GM21447 (cell line): ENCODE measurements around the gene FGB.

Experiments
- ATAC-seq: cut with Tn5 transposase; IDR thresholded peaks from one replicate; pipeline ENCODE4 v1.9.1; 2021; ENCODE audit not compliant: unreplicated experiment

FGB gene

DNA sequence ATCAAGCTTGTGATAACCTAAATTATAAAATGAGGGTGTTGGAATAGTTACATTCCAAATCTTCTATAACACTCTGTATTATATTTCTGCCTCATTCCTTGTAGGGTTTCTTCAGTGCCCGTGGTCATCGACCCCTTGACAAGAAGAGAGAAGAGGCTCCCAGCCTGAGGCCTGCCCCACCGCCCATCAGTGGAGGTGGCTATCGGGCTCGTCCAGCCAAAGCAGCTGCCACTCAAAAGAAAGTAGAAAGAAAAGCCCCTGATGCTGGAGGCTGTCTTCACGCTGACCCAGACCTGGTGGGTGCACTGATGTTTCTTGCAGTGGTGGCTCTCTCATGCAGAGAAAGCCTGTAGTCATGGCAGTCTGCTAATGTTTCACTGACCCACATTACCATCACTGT, 2.9 kb downstream of the FGB start:
- ATAC-seq: no peak

DNA sequence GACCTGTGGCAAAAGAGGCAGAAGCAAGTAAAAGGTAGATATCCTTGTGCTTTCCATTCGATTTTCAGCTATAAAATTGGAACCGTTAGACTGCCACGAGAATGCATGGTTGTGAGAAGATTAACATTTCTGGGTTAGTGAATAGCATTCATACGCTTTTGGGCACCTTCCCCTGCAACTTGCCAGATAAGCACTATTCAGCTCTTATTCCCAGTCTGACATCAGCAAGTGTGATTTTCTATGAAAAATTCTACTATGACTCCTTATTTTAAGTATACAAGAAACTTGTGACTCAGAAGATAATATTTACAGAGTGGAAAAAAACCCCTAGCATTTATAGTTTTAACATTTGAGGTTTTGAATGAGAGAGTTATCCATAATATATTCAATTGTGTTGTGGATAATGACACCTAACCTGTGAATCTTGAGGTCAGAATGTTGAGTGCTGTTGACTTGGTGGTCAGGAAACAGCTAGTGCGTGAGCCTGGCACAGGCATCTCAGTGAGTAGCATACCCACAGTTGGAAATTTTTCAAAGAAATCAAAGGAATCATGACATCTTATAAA, 3.9 kb downstream of the FGB start:
- no peak for ATAC-seq

DNA sequence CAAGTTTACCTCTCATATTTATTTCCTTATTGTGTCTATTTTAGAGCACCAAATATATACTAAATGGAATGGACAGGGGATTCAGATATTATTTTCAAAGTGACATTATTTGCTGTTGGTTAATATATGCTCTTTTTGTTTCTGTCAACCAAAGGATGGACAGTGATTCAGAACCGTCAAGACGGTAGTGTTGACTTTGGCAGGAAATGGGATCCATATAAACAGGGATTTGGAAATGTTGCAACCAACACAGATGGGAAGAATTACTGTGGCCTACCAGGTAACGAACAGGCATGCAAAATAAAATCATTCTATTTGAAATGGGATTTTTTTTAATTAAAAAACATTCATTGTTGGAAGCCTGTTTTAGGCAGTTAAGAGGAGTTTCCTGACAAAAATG, 6.2 kb downstream of the FGB start:
- ATAC-seq: no peak

DNA sequence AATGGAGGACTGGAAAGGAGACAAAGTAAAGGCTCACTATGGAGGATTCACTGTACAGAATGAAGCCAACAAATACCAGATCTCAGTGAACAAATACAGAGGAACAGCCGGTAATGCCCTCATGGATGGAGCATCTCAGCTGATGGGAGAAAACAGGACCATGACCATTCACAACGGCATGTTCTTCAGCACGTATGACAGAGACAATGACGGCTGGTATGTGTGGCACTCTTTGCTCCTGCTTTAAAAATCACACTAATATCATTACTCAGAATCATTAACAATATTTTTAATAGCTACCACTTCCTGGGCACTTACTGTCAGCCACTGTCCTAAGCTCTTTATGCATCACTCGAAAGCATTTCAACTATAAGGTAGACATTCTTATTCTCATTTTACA, 6.8 kb downstream of the FGB start:
- ATAC-seq: no peak

DNA sequence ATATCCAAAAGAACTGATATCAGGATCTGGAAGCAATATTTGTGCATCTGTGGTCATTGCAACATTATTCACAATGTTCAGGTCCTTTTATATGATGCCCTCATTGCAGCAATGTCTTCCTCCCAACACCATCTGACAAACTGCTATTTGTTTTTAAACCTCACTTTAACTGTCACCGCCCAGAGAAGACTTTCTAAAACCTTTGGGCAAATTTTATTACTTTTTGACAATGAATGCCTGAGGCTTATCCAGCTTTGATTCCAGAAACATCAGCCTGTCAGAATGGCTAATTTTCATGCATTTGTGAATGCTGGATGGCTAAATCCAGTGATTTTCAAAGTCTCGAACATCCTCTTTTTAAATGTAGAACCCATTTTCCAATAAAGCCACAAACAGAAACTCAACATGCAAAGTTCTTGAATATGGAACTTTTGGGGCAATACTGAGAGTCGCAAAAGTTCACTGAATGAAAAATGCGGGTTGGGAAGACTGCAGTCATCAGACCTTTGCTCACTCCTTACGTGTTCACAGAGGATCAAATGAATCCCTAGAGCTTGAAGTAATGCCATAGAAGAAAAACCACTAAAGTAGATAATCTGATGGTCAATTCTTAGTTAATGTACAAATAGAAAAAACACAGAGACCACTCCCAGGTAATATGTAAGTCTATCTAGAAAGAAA, 10.5 kb downstream of the FGB start:
- ATAC-seq: no peak

DNA sequence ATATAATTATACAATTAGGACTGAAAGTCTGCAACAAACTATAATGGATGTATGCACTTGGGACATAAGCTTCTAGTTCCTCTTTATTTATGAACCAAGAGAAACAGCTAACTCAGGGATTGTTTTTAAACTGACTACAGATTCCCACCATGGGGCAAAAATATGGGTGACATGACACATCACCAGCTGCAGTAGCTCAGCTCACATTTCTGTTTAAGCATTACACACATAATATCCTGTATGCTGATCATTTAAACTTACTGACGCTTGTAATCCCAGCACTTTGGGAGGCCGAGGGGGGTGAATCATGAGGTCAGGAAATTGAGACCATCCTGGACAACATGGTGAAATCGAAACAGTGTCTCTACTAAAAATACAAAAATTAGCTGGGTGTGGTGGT, 11.5 kb downstream of the FGB start:
- no peak for ATAC-seq

DNA sequence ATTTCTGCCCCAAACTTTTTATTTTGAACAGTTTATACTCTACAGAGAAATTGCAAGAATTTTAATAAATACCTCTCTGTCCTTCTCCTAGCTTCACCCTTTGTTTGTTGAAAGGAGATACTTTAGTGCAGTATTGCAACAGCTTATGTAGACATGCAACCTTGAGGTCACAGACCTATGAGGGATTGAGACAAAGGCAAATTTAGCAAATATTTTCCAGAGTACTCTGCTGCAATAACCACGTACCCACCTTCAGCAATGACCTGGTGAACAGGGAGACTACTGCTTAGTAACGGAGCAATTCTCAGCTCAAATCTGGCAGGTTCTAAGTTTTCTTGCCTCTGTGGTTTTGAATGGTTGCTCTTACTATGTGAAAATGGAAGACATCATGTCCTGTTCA, 14.5 kb downstream of the FGB start:
- no peak for ATAC-seq

DNA sequence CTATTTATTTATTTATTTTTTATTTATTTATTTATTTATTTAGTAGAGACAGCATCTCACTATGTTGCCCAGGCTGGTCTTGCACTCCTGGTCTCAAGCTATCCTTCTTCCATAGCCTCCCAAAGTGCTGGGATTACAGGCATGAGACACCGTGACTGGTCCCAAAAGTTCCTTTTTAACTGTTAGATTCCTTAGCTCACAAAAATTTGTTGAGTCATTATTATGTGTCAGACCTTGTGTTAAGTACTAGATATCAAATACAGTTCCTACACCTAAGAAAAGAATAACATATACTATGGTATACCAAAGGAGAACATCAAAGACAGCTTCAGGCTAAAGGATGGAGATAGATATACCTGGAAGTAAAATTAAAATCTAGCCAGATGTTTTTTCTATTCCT, 16.1 kb downstream of the FGB start:
- ATAC-seq: no peak

DNA sequence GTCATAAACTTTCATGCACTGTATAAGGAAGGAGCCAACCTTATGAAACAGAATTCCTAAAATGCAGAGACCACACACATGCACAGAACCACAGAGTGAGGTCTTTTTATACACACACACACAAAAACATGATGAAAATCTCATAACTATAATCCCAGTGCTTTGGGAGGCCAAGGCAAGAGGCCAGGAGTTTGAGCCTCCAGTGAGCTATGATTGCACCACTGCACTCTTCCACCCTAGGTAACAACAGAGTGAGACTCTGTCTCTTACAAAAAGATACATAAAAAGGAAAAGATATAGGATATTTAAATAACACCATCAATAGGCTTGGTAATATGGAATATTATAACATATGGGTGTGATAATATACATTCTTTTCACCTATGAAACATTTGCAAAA, 17.1 kb downstream of the FGB start:
- no peak for ATAC-seq

DNA sequence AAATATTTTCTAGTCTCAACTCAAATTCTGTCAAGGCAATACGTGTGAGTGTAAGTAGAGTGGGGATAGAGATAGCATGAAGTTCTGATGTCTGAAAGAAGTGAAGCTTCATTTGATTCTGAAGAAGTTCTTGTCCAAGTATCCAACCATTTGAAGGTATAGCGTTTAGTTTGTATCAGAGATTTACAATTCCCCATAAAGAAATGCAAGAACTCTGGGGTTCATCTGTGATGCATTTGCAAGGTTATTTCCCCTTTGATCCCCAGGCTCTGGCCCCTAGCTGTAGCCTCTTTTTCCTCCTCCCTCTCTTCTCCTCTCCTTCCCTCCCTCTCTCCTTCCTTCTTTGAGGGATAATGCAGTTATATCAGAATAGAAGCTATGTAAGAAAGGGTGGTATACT, 19.9 kb downstream of the FGB start:
- no peak for ATAC-seq

DNA sequence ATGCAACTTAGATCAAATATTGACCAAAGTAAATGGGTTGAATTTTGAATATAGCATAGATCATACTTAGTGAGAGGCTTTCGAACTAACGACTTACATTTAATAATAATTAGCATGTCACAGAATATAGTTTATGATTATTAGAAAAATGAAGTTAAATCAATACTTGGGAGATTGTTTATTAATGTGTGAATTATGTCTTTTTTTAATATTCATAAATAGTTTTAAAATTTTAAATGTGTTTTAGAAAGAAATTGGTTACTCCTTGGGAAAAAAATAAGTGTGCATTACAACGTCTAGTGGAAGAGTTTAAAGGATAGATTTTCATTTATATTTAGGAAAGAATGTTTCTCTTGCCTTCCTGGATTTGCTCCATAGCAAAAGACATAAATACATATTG, 20.4 kb downstream of the FGB start:
- ATAC-seq: no peak

DNA sequence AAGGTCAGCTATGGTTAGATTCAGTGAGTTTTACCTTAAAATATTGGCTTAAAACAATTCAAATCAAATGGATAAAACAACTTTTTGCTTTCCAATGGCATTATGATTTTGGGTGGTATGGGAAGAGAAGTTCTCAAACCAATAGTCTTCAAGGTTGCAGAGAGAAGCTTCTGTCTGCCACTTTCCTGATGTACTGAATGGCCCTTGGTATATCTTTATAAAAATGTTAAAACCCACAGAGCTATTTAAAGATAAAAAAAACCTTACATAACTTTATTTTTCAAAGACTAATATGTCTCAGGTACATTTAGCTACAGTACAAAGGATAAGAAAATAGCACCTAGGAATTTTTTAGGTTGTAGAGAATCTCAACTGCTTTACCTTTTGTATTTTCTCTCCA, 20.9 kb downstream of the FGB start:
- no peak for ATAC-seq

DNA sequence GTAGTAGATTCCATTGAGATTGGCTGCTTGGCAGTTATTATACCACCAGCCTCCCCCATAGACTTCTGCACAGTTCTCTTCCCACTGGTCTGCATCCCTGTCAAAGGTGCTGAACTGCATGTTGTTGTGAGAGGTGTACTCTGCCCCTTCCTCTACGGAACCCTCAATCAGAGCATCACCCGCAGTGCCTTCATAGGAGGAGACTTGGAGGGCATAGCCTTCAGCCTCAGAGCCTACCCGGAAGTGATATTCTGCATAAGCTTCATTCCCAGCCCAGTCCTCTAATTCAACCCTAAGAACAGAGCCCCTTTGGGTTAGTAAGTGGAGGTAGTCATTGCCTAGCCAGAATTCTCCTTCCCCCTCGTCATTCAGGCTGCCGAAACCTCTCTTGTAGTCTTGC, 21.4 kb downstream of the FGB start:
- ATAC-seq: no peak

DNA sequence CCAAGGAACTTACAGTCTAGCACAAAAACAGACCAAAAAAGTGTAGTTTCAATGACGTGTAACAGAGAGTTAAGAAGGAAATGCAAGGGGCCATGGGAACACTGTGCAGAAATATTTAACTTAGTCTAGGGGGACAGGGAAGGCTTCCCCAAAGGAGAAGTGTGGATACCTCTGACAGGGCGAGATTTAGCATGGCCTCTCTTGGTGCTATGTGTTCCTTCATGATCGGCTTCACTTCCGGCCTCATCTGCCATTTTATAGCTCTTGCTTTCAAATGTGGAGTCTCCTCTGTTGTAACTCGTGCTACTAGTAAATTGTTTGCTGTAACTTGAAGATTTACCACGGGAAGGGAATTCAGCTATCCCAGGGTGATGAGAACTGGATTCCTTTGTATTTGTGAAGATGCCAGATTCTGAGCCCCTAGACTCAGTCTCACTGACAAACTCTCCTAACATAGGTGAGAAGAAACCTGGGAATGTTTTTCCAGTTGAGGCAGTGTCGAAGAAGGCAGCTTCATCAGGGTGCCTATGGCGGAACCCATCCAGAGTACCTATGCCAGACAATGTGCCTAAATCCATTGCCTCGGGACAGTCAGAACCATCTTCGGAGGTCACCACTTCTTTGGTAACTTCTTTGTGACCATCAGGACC, 22.7 kb downstream of the FGB start:
- no peak for ATAC-seq

DNA sequence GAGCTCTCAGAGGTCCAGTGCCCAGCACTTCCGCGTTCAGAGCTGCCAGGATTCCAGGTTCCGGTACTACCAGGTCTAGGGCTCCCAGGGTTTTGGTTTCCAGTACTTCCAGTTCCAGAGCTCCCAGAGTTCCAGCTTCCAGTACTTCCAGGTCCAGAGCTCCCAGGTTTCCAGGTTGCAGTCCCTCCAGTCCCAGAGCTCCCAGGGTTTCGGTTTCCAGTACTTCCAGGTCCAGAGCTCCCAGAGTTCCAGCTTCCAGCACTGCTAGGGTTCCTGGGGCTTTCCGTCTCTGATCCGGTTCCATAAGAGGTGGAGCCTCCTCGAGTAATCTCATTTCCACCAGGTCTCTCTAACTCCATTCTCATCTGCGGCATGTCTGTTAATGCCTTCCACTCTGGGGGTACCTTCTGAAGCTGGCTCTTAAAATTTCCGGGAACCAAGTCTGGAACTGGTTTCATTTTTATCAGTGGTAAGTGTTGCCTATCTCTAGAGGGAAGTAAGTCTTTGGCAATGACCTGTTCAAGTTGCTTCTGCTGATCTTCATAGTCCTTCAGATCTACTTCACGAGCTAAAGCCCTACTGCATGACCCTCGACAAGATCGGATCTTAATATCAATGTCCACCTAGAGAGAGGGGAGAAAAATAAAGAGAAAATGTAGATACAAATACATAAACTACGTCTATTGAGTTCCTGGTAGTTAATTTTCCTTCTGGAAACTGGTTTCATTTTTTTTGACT, 23.7 kb downstream of the FGB start:
- no peak for ATAC-seq

DNA sequence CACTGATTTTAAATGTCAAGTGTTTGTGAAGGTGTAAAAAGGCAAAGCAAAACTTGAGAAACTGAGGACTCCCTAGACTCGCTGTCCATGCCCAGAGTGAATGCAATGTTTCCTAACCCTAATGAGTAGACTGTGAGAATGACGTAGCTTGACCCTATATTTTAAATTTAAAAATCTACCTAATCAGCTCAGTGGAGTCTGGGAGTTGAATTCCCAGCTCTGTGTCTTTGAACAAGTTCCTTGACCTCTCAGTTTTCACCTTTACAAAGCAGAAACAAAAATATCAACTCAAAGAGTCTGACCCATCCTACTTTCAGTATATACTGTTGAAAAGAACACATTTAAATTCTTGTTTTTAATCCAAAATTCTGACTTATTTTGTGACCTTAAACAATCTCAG, 25.4 kb downstream of the FGB start:
- ATAC-seq: no peak

DNA sequence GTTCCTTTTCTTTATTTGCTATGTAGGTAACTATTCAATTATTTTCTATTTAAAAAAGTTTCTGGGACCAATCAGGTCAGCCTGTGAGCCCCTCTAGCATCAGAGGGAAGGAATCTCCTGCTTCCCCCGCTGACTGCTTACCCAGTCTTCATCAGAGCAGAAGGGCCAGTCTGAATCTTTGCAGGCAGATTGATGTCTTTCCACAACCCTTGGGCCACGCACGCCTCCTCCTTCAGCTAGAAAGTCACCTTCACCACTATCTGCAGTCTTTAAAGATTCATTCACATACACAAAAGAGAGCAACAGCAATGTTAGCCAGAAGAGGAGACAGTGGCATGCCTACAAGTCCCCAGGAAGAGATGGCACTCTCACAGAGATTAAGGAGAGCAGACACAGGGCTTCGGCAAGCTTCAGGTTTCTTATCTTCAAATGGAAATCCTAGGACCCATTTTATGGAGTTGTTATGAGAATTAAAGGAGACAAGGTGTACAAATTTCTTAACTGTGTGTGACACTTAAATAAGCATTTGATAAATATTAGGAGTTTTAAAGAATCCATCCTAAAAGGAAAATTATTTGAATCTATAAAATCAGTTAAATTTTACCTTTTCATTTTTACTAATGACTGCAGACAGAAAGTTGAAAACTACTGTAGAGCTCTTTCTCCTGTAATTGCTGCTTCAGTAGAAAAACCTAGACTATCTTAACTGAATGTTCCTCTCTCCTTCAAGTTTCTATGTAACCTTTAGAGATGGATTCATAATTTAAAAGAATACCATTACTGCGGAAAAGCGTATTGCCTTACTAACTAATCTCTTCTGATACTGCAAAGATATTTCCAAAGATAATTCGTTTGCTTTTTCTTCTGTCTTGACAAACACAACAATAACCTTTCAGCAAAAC, 26.7 kb downstream of the FGB start:
- no peak for ATAC-seq

DNA sequence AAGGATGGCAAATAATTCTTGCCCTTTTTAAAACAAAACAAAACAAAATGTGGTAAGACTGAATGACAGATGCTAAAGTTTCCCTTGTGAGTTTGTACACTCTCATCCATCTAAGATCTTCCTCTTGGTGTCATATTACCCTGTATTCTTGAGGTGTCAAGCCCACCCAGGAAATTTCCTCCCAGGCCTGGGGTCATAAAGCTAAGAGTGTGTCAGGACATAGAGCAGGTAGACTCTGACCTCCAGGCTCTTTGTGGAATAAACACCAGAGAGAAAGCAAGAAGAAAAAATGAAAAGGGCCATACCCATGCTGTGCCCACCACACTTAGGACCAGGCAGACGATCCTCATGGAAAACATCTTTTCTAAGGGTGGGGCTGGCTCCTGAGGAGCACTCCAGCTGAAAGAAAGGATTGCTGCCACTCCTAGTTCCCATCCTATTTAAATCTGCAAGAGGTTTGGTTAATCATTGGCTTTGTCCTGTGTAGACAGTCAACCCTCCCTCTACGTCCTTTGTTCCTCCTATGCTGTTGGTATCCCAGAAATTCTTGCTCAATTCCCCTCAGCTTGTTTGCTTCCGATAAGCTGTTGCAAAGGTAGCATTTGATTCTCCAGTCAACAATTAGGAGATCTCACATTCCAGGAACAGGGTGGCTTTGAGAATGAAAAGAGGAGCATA, 27.7 kb downstream of the FGB start, which contains the start of gene FGA:
Gene FGA, minus strand, starts transcription at position 414 of the 678 bp plus-strand sequence. Its CDS starts 55 bp downstream, at position 359.
- no peak for ATAC-seq

DNA sequence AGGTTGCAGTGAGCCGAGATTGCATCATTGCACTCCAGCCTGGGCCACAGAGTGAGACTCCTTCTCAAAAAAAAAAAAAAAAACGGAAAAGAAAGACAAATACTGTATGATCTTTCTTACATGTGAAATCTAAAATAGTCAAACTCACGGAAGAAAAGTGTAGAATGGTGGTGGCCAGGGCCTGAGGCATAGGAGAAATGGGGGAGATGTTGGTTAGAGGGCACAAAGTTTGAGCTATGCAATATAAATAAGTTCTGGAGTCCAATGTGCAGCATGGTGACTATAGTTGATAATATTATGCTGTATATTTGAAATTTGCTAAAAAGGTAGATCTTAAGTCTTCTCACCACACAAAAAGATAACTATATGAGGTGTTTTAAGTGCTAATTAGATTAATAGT, 29.1 kb downstream of the FGB start:
- ATAC-seq: no peak

DNA sequence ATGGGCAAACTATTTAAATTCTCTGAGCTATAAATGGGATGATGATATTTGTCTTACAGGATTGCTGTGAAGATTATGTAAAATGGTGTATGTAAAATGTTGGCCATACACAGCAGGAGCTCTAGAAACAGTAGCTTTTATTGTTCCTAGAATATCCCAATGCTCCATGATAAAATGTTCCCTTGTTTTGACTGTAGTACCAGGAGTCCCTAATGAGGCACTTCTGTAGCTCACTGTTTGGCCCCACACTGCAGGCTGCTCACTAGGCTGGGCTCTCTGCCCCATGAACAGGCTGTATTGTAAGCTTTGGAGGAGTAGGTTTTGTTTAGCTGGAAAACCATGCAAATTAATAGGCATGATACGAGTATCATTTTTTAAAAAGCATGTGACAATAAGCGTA, 31.1 kb downstream of the FGB start:
- no peak for ATAC-seq
